IMR-90 (cell line): ENCODE measurements around the gene PRSS2. TPM values are rescaled to one million over a fixed set of nuclear protein-coding genes. Genes with fewer than 3 reads are reported as not detected.

Experiments
- ATAC-seq: fragments of 200-7000 bp; cut with Tn5 transposase; 2 replicates; pipeline ENCODE4 v1.9.1; 2020; ENCODE audit warnings: low read depth, mild to moderate bottlenecking, moderate library complexity
- BruUV-seq: library from RNA; stranded (reverse); fragments of 400-500 nt; replicated peaks from 2 replicates; lab custom pipeline; 2021; lab: Mats Ljungman, UMichigan
- CTCF ChIA-PET: fragments of 300-600 bp; formaldehyde crosslinking; extraction: SDS; loops from one replicate; lab custom pipeline; 2021; ENCODE audit warnings: antibody characterized with exemption; lab: Yijun Ruan, JAX
- POLR2A ChIA-PET: fragments of 300-600 bp; sonication (Branson Sonifier 250); formaldehyde crosslinking; loops from one replicate; lab custom pipeline; 2022; ENCODE audit warnings: antibody characterized with exemption; ENCODE audit not compliant: unreplicated experiment; lab: Charles Lee
- DNase-seq: peaks from one replicate; pipeline ENCODE4 v3.0.0; 2013
- H2AFZ ChIP-seq: replicated peaks from 2 replicates; pipeline ENCODE3; 2013; ENCODE audit warnings: low read length, mild to moderate bottlenecking; ENCODE audit not compliant: poor library complexity
- H2AK5ac ChIP-seq: 2 replicates; pipeline ENCODE4 v1.6.1; 2013; ENCODE audit warnings: low read depth, low read length, inconsistent platforms
- H2AK9ac ChIP-seq: replicated peaks from 2 replicates; pipeline ENCODE3; 2013; ENCODE audit warnings: mild to moderate bottlenecking, low read depth, low read length, moderate library complexity; ENCODE audit not compliant: poor library complexity
- H2BK120ac ChIP-seq: 2 replicates; pipeline ENCODE4 v1.6.1; 2013; ENCODE audit warnings: low read depth, low read length, inconsistent platforms
- H2BK15ac ChIP-seq: 3 replicates; pipeline ENCODE4 v1.6.1; 2013; ENCODE audit warnings: low read depth, low read length, inconsistent platforms
- H2BK20ac ChIP-seq: 2 replicates; pipeline ENCODE4 v1.6.1; 2013; ENCODE audit warnings: low read depth, mild to moderate bottlenecking, inconsistent platforms, low read length, moderate library complexity
- H2BK5ac ChIP-seq: 2 replicates; pipeline ENCODE4 v1.6.1; 2013; ENCODE audit warnings: mild to moderate bottlenecking, low read depth, low read length, inconsistent platforms; ENCODE audit not compliant: poor library complexity, severe bottlenecking
- H3K14ac ChIP-seq: replicated peaks from 2 replicates; pipeline ENCODE4 v1.6.1; 2013; ENCODE audit warnings: low read depth, low read length, inconsistent platforms
- H3K18ac ChIP-seq: 2 replicates; pipeline ENCODE4 v1.6.1; 2013; ENCODE audit warnings: low read depth, low read length, control low read depth
- H3K23ac ChIP-seq: 2 replicates; pipeline ENCODE4 v1.6.1; 2013; ENCODE audit warnings: low read depth, low read length, inconsistent platforms
- H3K27ac ChIP-seq: 2 replicates; pipeline ENCODE4 v1.5.1; 2013; ENCODE audit warnings: mild to moderate bottlenecking, control low read depth, low read length; ENCODE audit not compliant: insufficient read depth
- H3K27me3 ChIP-seq: 2 replicates; pipeline ENCODE4 v1.6.1; 2013; ENCODE audit warnings: low read length; ENCODE audit not compliant: control insufficient read depth, insufficient read depth
- H3K36me3 ChIP-seq: 2 replicates; pipeline ENCODE4 v1.6.1; 2013; ENCODE audit warnings: low read length, mixed read lengths; ENCODE audit not compliant: control insufficient read depth, insufficient read depth
- H3K4ac ChIP-seq: 2 replicates; pipeline ENCODE4 v1.6.1; 2013; ENCODE audit warnings: low read depth, low read length, inconsistent platforms
- H3K4me1 ChIP-seq: 2 replicates; pipeline ENCODE4 v1.6.1; 2013; ENCODE audit warnings: low read length, mixed read lengths; ENCODE audit not compliant: control insufficient read depth, insufficient read depth
- H3K4me2 ChIP-seq: 2 replicates; pipeline ENCODE4 v1.6.1; 2013; ENCODE audit warnings: low read depth, mild to moderate bottlenecking, control low read depth, low read length, moderate library complexity
- H3K4me3 ChIP-seq: 2 replicates; pipeline ENCODE4 v1.5.1; 2013; ENCODE audit warnings: low read depth, mild to moderate bottlenecking, control low read depth, low read length, moderate library complexity; ENCODE audit not compliant: insufficient read depth
- H3K56ac ChIP-seq: 2 replicates; pipeline ENCODE4 v1.6.1; 2013; ENCODE audit warnings: low read length, inconsistent platforms; ENCODE audit not compliant: insufficient read depth; ENCODE audit errors: extremely low read depth
- H3K79me1 ChIP-seq, 2 experiments: 2 replicates each; pipeline ENCODE4 v1.6.1; 2013; ENCODE audit warnings: low read length in 2 of 2, inconsistent platforms in 1 of 2, low read depth in 1 of 2
- H3K9ac ChIP-seq: 2 replicates; pipeline ENCODE4 v1.6.1; 2013; ENCODE audit warnings: low read depth, low read length, control low read depth
- H3K9me1 ChIP-seq: 2 replicates; pipeline ENCODE4 v1.6.1; 2013; ENCODE audit warnings: low read length, inconsistent platforms; ENCODE audit not compliant: insufficient read depth
- H3K9me3 ChIP-seq: 2 replicates; pipeline ENCODE4 v1.6.1; 2013; ENCODE audit warnings: low read length; ENCODE audit not compliant: control insufficient read depth, insufficient read depth
- H4K20me1 ChIP-seq: 2 replicates; pipeline ENCODE4 v1.6.1; 2013; ENCODE audit warnings: low read length, inconsistent platforms; ENCODE audit not compliant: insufficient read depth
- H4K5ac ChIP-seq: 2 replicates; pipeline ENCODE4 v1.6.1; 2013; ENCODE audit warnings: mild to moderate bottlenecking, low read depth, low read length, control low read depth
- H4K8ac ChIP-seq, 2 experiments: 2 replicates each; pipeline ENCODE4 v1.6.1; 2013; ENCODE audit warnings: low read depth in 2 of 2, low read length in 2 of 2, control low read depth in 1 of 2, inconsistent platforms in 1 of 2
- H4K91ac ChIP-seq: 2 replicates; pipeline ENCODE4 v1.6.1; 2013; ENCODE audit warnings: low read depth, low read length, inconsistent platforms; ENCODE audit not compliant: insufficient read depth
- BHLHE40 ChIP-seq: fragments of 150-350 bp; IDR thresholded peaks from 2 replicates; pipeline ENCODE4 v1.6.1; 2016; ENCODE audit warnings: mild to moderate bottlenecking, low read depth, low read length
- CEBPB ChIP-seq: IDR thresholded peaks from 2 replicates; pipeline ENCODE4 v1.6.1; 2012; ENCODE audit warnings: low read depth, low read length, improper control_type of control experiment
- CHD1 ChIP-seq: IDR thresholded peaks from 2 replicates; pipeline ENCODE4 v1.6.1; 2012; ENCODE audit warnings: low read depth, low read length, improper control_type of control experiment
- FOS ChIP-seq: fragments of 150-350 bp; IDR thresholded peaks from 2 replicates; pipeline ENCODE4 v1.6.1; 2016; ENCODE audit warnings: low read depth, low read length
- MXI1 ChIP-seq: IDR thresholded peaks from 2 replicates; pipeline ENCODE4 v1.6.1; 2012; ENCODE audit warnings: low read depth, mild to moderate bottlenecking, low read length, moderate library complexity, borderline replicate concordance
- NFE2L2 ChIP-seq: fragments of 150-350 bp; IDR thresholded peaks from 2 replicates; pipeline ENCODE4 v1.6.1; 2016; ENCODE audit warnings: low read depth, mild to moderate bottlenecking, low read length
- POLR2A ChIP-seq: IDR thresholded peaks from 2 replicates; pipeline ENCODE4 v1.6.1; 2012; ENCODE audit warnings: mild to moderate bottlenecking, low read depth, low read length
- RAD21 ChIP-seq: IDR thresholded peaks from 2 replicates; pipeline ENCODE4 v1.6.1; 2012; ENCODE audit warnings: low read length, improper control_type of control experiment
- RCOR1 ChIP-seq: IDR thresholded peaks from 2 replicates; pipeline ENCODE4 v1.6.1; 2012; ENCODE audit warnings: mild to moderate bottlenecking, low read length, improper control_type of control experiment; ENCODE audit not compliant: insufficient replicate concordance
- RFX5 ChIP-seq: IDR thresholded peaks from 2 replicates; pipeline ENCODE4 v1.8.0; 2012; ENCODE audit warnings: low read depth, mild to moderate bottlenecking, low read length, moderate library complexity
- dilution Hi-C: fragments of 300-500 bp; cut with HindIII; formaldehyde crosslinking; loops from one replicate; pipeline ENCODE4 v1.14.3; 2018; ENCODE audit warnings: low sequenced_read_pairs; ENCODE audit not compliant: unreplicated experiment
- in situ Hi-C: fragments of 300-500 bp; cut with MboI; formaldehyde crosslinking; loops from 3 replicates; pipeline ENCODE4 v1.14.3; 2019; ENCODE audit warnings: low sequenced_read_pairs, inconsistent platforms, mixed read lengths
- intact Hi-C: fragments of 100-400 bp; cut with micrococcal nuclease; formaldehyde crosslinking; loops from 2 replicates; pipeline ENCODE4 v1.10.0; 2022
- polyA plus RNA-seq, 3 experiments: library from polyadenylated mRNA; depleted of rRNA; stranded (reverse); fragments of >200 nt; gene quantifications; 2 replicates each; pipeline ENCODE4 v1.2.3, GENCODE V29; 2012; ENCODE audit warnings: low replicate concordance in 1 of 3
- total RNA-seq: library from RNA; depleted of rRNA; stranded (reverse); fragments of >200 nt; gene quantifications from 2 replicates; pipeline ENCODE4 v1.2.3, GENCODE V29; 2012
- TF ChIP-seq, protein P1 (sequence below): fragments of 150-350 bp; IDR thresholded peaks from 2 replicates; pipeline ENCODE4 v1.6.1; 2017; ENCODE audit warnings: mild to moderate bottlenecking, antibody characterized with exemption, low read length, low read depth
- TF ChIP-seq, protein P2 (sequence below): conservative IDR thresholded peaks from 2 replicates; pipeline ENCODE4 v1.5.1; 2012; ENCODE audit warnings: mild to moderate bottlenecking, low read depth, low read length, improper control_type of control experiment

PRSS2 gene
- total and polyA plus RNA-seq, 2 of the 4 experiments (the other 2 are of a cell fraction), result not detected

DNA sequence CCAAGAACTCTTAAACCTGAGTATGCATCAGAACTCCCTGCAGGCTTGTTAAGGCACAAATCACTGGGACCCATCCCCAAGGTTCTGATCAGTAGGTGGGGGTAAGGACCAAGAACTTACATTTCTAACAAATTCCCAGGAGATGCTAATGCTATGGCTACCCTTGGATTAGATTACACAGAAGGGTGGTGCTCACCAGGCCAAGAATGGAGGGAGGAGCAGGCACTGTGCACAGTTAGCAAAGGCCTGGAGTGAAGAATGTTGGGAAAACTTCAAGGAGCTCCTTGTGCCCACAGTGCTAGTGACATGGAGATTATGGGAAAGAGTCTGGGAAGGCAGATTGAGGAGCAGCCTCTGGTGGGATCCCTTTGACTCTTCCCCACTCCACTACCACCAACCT, 1.9 kb downstream of the PRSS2 start:
- H3K14ac ChIP-seq, result no peak overlapping the region
- H4K5ac ChIP-seq, result no peak overlapping the region
- H3K79me1 ChIP-seq, result no peaks in the 10 kb centered on the region
- no peak overlapping the region for H2BK5ac ChIP-seq
- no peak for ATAC-seq
- H3K56ac ChIP-seq, result no peak overlapping the region
- no peak overlapping the region for H2AFZ ChIP-seq
- H2BK15ac ChIP-seq, result no peak overlapping the region
- H3K18ac ChIP-seq, result no peak overlapping the region
- H3K4ac ChIP-seq, result no peak overlapping the region
- no peak overlapping the region for H4K91ac ChIP-seq
- peaks cover 6% of the 10 kb centered on the region; the same call in 1 of the 2 replicates for H3K27me3 ChIP-seq
- H2AK9ac ChIP-seq, result no peak overlapping the region
- no peaks in the 10 kb centered on the region; the same call in 1 of the 2 replicates for H3K4me1 ChIP-seq
- no peak overlapping the region for H2BK20ac ChIP-seq
- BruUV-seq, result no TSS peak
- TF ChIP-seq BHLHE40, result no peak
- no peak for TF ChIP-seq RAD21
- TF ChIP-seq CHD1, result no peak
- TF ChIP-seq RCOR1, result no peak
- TF ChIP-seq FOS, result no peak
- TF ChIP-seq MXI1, result no peak
- TF ChIP-seq RFX5, result no peak
- TF ChIP-seq NFE2L2, result no peak
- TF ChIP-seq, protein P1, sequence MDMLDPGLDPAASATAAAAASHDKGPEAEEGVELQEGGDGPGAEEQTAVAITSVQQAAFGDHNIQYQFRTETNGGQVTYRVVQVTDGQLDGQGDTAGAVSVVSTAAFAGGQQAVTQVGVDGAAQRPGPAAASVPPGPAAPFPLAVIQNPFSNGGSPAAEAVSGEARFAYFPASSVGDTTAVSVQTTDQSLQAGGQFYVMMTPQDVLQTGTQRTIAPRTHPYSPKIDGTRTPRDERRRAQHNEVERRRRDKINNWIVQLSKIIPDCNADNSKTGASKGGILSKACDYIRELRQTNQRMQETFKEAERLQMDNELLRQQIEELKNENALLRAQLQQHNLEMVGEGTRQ, result no peak
- TF ChIP-seq POLR2A, result no peak
- TF ChIP-seq, protein P2, sequence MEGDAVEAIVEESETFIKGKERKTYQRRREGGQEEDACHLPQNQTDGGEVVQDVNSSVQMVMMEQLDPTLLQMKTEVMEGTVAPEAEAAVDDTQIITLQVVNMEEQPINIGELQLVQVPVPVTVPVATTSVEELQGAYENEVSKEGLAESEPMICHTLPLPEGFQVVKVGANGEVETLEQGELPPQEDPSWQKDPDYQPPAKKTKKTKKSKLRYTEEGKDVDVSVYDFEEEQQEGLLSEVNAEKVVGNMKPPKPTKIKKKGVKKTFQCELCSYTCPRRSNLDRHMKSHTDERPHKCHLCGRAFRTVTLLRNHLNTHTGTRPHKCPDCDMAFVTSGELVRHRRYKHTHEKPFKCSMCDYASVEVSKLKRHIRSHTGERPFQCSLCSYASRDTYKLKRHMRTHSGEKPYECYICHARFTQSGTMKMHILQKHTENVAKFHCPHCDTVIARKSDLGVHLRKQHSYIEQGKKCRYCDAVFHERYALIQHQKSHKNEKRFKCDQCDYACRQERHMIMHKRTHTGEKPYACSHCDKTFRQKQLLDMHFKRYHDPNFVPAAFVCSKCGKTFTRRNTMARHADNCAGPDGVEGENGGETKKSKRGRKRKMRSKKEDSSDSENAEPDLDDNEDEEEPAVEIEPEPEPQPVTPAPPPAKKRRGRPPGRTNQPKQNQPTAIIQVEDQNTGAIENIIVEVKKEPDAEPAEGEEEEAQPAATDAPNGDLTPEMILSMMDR, result no peak
- no peak for TF ChIP-seq CEBPB
- H2AK5ac ChIP-seq, result no peak overlapping the region
- in situ Hi-C loops, result loop anchor here (10.0 kb wide), 1 partner anchor 128 kb away; no protein-coding TSS in a partner anchor
- no peaks in the 10 kb centered on the region for H3K9me1 ChIP-seq
- no peaks in the 10 kb centered on the region for H3K36me3 ChIP-seq
- H4K20me1 ChIP-seq, result no peaks in the 10 kb centered on the region
- H3K23ac ChIP-seq, result no peak overlapping the region
- H3K9me3 ChIP-seq, result no peaks in the 10 kb centered on the region
- ChIA-PET CTCF (no interaction called here), POLR2A (no interaction called here)
- H3K4me2 ChIP-seq, result no peak overlapping the region
- H3K27ac ChIP-seq, result no peak overlapping the region
- intact Hi-C loops, result no loop called here
- dilution Hi-C loops, result no loop called here
- H4K8ac ChIP-seq, result no peak overlapping the region
- DNase-seq, result no peak
- H3K4me3 ChIP-seq, result no peak overlapping the region
- H2BK120ac ChIP-seq, result no peak overlapping the region
- H3K9ac ChIP-seq, result no peak overlapping the region
